Activated CD4-positive, alpha-beta T cell treated with anti-CD3 and anti-CD28 coated beads for 1 hour (primary cell): ENCODE data around the gene PLEKHG5.
A peak's percentile ranks its signal among the peaks of the same experiment; 100 is the strongest.
"Not testable (repeated sequence)": the region's sequence is repeated elsewhere in the genome, so short reads cannot be mapped to it uniquely, and the experiment has no call there.

Source experiments
- DNase-seq: peaks from one replicate; pipeline ENCODE4 v3.0.0-alpha.2; 2020

PLEKHG5 gene

DNA sequence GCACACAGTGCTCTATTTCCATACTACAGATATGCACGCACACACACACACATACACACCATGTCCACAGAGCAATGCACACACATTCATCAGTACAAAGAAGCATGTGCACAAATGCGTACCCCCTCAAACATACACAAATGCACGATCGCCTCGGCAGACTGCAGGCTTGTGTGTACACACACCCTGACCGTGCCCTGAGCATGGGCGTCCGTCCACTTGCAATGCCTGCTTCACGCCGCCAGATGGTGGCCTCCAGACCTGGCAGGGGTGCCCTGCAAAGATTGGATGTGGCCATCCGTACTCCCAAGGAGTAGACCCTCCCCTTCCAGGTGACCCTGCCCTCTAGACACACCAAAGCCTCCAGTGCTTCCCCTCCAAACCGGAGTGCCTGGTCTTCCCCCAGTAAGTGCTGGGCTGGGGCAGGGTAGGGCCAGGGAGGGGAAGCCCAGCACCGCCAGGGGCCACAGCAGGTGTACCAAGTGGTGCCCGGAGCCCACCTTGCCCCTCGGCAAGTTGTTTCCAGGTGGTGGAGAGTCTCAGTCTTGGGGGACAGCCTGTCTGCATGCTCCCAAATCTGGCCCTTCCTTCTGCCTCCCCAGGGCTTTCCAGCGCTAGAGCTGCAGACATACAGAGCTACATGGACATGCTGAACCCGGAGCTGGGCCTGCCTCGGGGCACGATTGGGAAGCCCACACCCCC is 46.3 kb downstream of the PLEKHG5 start:
- DNase-seq: peak; percentile 28

DNA sequence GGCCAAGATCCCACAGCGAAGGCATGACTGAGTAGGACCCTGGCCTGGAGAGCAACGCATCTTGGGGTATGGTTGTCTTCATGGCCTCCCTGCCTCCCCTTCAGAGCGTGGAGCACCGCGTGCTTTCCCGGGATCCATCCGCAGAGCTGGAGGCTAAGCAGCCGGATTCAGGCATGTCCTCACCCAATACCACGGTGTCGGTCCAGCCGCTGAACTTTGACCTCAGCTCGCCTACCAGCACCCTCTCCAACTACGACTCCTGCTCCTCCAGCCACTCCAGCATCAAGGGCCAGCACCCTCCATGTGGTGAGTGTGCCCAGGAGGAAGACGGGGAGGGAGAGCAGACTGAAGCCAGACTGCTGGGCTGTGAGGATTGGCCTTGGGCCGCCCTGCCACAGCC is 47.1 kb downstream of the PLEKHG5 start:
- DNase-seq: no peak

DNA sequence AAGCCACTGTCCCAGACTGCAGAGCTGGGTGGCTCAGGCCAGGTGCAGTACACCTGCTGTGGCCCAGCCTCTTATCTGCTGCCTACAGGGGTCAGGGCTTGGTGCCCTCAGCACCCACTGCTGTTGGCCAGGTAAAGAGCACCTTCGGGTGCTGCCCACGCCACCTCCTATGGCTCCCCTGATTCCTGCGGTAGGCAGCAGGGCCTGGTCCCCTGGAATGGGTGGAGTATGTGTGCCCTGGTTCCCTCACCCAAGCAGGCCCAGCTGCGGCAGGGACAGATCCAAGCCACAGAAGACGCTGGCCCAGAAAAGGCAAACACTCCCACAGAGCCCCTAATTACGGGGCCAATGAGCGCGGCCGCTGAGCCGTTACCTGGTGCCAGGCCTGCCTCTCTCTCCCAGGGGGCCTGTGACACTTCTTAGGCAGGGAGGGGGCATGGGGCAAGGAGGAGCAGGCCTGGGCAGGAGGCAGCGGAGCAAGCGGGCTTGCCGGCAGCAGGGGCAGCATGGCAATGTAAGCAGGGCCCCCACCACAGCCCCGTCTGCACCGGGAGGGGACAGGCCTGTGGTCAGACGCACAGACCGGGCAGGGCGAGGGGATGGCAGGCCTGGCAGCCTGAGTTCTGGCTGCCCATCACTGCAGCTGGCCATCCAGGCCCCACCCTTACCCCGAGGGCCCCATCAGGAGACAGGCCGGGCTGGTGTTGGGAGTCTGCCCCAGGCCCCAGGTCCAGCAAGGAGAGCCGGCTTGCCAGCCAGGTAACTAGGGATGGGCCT is 47.9 kb downstream of the PLEKHG5 start:
- no peak for DNase-seq

DNA sequence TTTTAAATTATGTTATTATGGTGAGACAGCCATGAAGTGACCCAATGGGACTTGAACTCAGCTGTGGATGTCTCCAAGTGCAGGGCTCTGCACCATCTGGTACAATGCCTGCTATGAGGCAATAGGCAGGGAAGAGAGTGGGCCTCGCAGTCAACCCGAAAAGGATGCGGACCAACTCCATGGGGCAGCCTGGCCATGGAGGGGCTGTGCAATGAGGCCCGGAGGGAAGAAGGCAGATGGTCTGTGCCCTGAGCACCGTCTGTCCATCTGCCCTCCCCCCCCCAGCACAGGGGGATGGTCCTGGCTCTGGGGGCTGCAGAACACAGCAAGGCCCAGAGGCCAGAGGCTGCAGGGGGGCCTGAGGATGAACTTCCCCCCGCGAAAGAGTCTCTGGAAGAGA is 49.9 kb downstream of the PLEKHG5 start:
- DNase-seq: no peak

DNA sequence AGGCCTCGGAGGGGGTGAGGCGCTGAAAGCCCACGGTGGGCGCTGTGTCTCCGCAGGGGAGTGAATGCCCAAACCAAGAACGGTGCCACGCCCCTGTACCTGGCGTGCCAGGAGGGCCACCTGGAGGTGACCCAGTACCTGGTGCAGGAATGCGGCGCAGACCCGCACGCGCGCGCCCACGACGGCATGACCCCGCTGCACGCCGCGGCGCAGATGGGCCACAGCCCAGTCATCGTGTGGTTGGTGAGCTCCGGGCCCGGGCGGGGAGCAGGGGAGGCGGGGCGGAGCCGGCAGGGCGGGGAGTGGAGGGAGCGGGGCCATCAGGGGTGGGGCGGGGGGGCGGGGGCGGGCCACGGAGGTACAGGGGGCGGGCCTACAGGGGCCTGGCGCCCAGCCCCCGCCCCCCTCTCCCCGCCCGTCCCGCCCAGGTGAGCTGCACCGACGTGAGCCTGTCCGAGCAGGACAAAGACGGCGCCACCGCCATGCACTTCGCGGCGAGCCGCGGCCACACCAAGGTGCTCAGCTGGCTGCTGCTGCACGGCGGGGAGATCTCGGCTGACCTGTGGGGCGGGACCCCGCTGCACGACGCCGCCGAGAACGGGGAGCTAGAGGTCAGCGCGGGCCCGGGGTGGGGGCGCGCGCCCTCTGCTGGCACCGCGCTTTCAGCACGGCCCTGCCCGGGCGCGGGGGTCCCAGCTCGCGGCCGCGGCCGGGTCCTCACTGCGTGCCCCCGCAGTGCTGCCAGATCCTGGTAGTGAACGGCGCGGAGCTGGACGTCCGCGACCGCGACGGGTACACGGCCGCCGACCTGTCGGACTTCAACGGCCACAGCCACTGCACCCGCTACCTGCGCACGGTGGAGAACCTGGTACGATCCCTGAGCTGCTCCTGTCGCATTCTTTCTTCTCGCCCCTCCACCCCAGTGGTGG is 51.0 kb downstream of the PLEKHG5 start:
- peak; percentile 60 for DNase-seq

DNA sequence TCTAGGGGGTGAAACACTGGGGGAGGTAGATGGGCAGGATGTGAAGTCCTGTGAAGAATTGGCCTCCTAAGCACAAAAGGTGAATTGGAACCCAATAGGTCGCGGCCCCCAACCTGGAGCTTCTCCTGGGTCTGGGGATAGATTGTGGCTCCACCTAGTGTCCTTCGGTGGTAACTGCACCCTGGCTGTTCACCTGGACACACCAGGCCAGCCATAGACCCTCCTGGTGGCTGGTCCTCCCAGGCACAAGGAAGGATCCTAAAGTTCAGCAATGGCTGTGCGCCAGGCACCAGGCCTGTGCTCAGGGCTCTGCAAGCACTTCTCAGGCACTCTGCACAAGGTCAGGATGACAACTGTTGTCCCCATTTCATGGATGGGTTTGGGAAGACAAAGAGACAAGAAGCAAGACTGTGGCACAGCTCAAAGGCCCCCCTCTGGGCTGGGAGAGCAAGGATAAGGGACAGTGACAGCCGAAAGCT is 53.4 kb downstream of the PLEKHG5 start:
- DNase-seq: peak; percentile 56

DNA sequence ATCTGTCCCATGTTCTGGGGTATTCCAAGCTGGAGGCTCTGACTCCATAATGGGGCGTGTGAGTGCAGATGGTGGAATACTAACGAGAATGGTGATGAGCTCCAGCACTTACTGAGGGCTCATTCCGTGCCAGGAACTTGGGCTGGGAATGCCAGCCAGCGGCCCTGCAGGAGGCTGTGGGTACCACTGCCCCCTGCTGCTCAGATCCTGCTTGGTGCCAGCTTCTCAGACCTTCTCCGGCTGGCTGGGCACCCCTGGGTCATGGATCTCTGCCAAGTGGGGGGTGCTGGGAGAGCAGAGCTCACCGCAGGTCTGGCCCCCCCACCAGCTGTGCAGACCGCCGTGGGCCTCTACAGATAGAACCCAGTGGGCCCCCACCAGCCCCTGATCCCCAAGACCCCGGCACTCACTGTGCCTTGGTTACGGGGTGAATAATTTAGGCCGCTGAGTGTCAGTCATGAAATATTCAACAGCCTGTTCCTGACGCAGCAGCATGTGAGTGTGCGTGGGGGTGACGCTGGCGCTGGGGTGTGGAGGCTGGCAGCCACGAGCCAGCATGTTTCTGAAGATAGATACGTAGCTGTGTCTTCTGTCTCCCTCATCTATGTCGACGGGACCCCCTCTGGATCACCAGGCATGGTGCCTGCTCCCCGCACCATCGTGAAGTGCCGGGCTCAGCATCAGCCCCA is 54.3 kb downstream of the PLEKHG5 start:
- not testable (repeated sequence) for DNase-seq

DNA sequence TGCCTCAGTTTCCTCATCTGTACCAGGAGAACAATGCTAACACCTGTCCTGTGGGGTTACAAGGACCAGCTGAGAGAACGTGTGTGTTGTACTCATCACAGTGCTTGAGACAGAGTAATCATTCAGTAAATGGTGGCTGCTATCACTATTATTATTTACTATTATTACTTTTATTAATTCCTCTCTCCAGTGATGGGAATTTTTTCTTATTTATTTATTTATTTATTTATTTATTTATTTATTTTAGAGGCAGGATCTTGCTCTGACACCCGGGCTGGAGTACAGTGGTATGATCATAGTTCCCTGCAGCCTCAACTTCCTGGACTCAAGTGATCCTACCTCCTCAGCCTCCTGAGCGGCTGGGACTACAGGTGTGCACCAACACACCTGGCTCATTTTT is 55.2 kb downstream of the PLEKHG5 start:
- not testable (repeated sequence) for DNase-seq

DNA sequence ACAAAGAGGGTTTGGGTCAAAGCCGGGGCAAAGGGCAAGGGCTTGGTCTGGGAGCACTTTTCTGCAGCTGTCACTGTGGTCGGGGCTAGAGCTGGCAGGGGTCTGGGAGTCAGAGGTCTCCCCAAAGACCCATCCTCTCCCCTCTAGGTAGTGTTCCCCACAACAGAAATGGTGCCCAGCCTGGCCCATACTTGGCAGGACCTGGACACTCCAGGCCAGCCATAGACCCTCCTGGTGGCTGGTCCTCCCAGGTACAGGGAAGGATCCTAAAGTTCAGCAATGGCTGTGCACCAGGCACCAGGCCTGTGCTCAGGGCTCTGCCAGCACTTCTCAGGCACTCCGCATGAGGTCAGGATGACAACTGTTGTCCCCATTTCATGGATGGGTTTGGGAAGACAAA is 55.9 kb downstream of the PLEKHG5 start:
- DNase-seq: no peak

DNA sequence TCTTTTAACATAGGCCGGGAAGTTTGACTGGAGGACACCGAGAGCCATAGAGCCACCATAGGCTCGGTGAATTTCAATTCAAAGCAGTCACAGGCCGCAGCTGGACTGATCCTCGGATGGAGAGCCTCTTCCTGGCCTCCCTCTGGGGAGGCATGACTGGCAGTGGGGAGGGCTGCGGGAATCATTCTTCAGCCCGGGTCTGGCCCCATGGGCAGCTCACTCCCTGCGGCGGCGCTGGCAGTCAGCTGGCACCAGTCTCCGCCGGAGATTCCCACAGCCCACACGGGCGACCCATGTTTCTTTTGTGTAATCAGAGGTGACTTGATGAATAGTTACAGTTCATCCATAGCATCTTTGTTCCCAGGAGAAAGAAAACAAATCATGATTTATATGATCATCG is 56.3 kb downstream of the PLEKHG5 start:
- no peak for DNase-seq

DNA sequence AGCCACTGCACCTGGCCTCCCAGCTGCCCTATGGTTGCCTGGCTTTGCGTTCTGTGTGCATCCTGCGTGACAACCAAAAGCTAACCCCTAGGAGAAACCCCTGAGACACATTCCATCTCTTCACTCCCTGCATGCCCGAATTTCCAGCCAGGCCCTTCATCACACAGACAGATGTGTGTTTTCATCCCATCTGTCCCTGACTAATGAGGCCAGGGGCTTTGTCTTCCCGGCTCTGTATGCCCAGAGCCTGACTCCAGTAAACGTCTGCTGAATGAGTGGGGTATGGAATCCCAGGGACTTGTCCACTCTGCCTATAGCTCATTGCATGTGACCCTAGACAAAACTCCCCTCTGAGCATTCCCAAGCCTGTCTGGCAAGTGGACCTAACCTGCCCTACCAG is 57.3 kb downstream of the PLEKHG5 start:
- no peak for DNase-seq

DNA sequence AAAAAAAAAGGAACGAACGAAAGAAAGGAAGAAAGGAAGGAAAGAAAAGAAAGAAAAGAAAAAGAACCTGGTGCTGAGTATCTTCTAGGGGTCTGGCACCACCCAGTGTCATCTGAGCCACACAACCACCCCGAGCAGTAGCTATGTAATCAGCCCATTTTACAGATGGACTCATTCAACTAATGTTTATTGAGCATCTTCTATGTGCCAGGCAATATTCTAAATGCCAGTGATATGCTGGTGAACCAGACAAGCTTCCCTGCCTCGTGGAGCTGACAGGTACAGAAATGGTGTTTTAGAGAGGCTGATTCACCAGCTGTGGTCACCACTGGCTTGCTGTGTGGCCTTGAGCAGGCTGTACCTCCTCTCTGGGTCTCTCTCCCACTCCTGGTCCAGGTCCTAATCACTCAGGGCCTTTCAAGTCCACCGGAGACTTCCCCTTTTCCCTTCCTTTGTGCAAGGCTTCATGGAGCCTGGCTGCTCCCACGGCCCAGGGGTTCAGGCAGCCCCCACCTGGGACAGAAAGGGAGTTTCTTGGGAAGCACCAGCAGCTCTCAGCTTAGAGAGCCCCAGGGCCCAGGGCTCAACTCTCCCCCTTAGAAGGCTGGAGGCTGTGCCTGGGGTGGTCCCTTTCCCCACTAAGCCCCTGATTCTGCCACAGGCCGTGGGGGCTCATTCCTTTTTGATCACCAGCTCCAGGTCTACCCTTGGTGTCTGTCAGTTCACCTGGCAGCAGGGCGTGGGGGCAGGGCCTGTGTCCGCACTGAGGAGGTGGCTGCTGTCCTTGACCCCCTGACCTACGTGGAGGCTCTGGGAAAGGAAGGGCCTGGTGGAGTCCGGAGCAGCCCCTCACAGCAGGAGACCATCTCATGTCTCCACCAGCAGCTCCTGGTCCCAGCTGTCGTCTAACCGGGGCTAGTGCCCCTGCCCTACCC is 59.6 kb downstream of the PLEKHG5 start:
- not testable (repeated sequence) for DNase-seq

DNA sequence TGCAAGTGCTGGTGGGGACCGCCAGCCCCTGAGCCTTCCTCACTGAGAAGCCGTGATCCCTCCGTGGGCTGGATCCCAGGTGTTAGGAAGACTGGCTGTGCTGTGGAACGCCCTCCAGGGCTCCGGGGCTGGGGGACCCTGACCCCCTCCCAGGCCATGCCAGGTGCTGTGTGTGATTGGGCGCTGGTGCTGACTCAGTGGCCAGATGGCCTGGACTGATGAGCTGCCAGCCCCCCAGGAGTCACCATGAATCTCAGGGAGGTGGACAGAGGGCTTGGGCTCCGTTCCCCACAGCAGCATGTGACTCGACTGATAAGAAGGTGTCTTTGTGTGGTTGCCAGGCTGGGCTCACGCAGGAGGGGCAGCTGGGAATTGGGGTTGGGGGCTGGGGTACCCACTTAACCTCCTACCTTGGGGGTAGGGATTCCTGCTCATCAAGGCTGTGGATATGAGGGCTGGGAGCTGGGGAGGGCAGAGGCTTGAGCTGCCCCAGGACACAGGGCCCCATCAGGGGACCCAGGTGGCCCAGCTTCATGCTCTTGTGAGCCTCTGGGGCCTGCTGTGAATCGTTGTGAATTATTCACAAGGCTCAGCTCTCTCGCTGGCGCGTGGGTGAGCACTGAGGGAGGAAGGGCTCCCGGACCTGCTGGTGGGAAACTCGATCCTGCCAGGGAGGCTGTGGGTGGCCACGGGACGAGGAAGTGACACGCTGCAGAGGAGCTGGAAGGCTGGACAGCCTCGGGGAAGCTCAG is 61.6 kb downstream of the PLEKHG5 start:
- not testable (repeated sequence) for DNase-seq

DNA sequence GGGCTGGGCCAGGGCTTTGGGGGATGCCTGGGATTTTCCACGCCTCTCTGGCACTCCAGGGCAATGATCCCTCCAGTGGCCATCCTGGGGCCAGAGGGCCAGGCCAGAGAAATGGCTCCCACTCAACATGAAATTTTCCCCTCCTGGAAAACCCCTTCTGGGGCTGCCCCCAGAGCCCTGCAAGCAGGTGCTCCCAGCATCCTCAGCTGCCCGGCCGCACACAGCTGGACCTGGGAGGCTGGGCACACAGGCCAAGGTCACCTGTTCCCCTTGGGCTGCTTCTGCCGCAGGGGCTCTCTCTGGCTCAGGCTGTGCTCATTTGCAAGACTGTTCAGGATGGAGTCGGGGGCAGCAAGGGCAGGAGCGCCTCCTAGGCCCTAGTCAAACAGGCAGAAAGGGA is 63.0 kb downstream of the PLEKHG5 start:
- not testable (repeated sequence) for DNase-seq

DNA sequence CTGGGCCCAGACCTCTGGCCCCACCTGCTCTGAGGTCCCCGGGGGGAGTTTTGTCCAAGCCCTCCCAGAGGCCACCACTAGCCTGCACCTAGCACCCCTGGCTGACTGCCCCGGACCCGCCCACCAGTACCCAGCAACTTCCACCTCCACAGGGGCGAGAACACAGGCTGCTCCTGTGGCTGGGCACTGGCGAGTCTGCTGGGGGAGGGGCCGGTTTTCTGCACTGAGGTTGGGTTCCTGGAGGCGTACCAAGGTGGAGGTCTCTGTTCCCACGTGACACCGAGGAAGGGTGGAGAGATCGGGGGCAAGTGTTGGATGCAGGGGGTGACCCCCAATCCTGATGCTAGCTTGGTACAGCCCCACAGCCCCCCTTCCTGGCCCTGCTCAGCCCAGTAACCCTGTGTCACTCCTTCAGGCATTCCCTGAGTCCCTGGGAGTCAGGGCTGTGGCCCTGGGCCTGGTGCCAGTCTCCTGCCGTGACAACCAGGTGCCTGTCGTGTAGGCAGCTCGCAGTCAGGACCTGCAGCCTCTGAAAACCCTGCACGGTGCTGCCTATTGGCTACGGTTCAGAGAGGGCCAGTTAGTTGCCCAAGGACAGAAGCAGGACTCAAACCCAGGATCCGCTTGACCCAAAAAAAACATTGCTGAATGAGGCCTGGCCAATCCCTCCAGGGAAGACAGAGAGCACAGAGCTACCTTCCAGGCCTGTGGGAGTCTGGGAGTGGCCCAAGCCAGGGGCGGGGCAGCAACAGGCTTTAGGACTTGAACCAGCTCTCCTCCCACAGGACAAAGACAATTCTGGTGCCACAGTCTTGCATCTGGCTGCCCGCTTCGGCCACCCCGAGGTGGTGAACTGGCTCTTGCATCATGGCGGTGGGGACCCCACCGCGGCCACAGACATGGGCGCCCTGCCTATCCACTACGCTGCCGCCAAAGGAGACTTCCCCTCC is 63.8 kb downstream of the PLEKHG5 start:
- DNase-seq: no peak

DNA sequence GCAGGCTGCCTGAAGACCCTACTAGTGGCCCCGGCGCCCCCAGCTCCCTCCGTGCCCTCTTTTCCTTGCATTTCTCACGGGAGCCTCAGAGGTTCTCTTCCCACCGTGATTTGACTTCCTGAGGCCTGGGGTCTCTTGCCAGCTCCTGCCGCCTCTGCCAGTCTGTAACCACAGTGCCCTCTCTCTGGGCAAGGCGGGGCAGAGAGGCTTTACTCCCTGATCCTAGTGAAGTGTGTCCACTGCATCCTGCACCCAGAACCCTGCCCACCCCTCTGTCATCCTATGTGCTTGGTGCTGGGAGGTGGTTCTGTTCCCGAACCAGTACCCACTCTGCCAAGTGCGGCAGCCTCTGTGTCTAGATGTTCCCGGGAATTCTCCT is 64.5 kb downstream of the PLEKHG5 start:
- DNase-seq: no peak

DNA sequence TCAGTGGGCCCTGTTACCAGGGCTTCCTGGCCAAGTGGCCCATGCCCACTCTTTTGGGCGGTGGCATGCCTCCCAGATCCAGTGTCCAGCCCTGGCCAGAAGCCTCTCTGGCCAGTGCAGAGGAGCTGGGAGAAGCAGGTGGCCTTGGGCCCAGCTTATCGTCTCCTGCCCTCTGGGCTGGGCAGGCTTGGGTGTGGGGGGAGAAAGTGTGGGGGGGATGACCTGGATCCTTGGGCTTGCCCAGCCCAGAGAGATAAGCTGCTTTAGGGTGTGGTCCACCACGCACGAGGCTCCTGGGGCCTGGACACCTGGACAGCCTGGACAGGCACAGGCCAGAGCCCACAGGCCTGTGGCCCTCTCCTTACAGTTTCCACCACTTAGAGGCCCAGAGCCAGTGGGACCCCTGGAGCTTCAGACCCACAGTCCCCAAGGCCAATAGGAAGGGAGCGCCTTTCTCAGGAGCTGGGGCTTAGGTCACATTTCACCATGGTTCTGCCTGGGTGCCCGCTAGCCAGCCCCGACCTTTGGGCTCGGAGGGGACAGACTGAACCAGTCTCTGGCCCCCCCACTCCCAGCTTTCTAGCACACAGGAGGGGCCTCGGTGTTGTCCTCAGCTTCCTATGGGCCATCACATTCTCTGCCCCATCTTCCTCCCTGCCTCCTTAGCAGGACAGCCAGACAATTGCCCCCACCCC is 65.0 kb downstream of the PLEKHG5 start:
- DNase-seq: no peak

DNA sequence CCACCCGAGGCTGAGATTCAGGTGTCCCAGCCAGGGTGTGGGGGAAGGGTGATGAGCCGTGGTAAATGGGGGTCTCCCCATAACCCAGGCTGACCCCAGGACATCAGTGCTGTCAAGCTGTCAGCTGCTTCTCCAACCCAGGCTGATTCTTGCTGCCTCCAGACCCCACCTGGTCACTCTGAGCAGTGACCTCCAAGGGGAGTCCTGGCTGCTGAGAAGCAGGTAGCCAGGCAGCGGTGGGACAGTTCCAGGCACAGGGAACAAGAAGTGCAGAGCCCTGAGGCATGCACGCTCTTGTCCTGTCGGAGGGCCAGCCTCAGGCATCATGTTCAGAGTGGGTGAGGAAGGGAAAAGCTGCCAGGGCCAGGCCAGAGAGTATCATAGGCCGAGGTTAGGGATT is 65.8 kb downstream of the PLEKHG5 start:
- DNase-seq: no peak
